ENCODE results near the gene USP17L29.
"Not testable (repeated sequence)": the region's sequence is repeated elsewhere in the genome, so short reads cannot be mapped to it uniquely, and the experiment has no call there.

Gene USP17L29

GRCh38 chr4:9353338-9353737, at the start of gene USP17L29:
TSS of gene USP17L29 (plus strand) at chr4:9353638. CDS start at chr4:9353638, 0 bp downstream.
- DNase-seq (ENCODE audit: low spot score), result not testable (repeated sequence)

- DNase-seq (ENCODE audit: low spot score), result not testable (repeated sequence)
Observed at GRCh38 chr4:9324191-9324590, 29.2 kb upstream of the USP17L29 start.

GRCh38 chr4:9324865-9325264, 28.6 kb upstream of the USP17L29 start, which contains the start of gene USP17L24:
TSS of gene USP17L24 (plus strand) at chr4:9325165. CDS start at chr4:9325165, 0 bp downstream.
- DNase-seq (ENCODE audit: low spot score), result not testable (repeated sequence)

GRCh38 chr4:9329611-9330010, 23.8 kb upstream of the USP17L29 start, which contains the start of gene USP17L25:
TSS of gene USP17L25 (plus strand) at chr4:9329911. CDS start at chr4:9329911, 0 bp downstream.
- DNase-seq (ENCODE audit: low spot score), result not testable (repeated sequence)

- DNase-seq (ENCODE audit: low spot score), result not testable (repeated sequence)
Observed at GRCh38 chr4:9334358-9334757, 19.1 kb upstream of the USP17L29 start, which contains the start of gene USP17L26. TSS of gene USP17L26 (plus strand) at chr4:9334658. CDS start at chr4:9334658, 0 bp downstream.

- DNase-seq (ENCODE audit: low spot score), result not testable (repeated sequence)
Observed at GRCh38 chr4:9339103-9339502, 14.3 kb upstream of the USP17L29 start, which contains the start of gene USP17L5. TSS of gene USP17L5 (plus strand) at chr4:9339403. CDS start at chr4:9339403, 0 bp downstream.

- DNase-seq (ENCODE audit: low spot score), result not testable (repeated sequence)
Observed at GRCh38 chr4:9343848-9344247, 9.6 kb upstream of the USP17L29 start, which contains the start of gene USP17L27. TSS of gene USP17L27 (plus strand) at chr4:9344148. CDS start at chr4:9344148, 0 bp downstream.

GRCh38 chr4:9348593-9348992, 4.8 kb upstream of the USP17L29 start, which contains the start of gene USP17L28:
TSS of gene USP17L28 (plus strand) at chr4:9348893. CDS start at chr4:9348893, 0 bp downstream.
- DNase-seq (ENCODE audit: low spot score), result not testable (repeated sequence)

GRCh38 chr4:9350866-9351265, 2.6 kb upstream of the USP17L29 start:
- not testable (repeated sequence) for DNase-seq (ENCODE audit: low spot score)

- not testable (repeated sequence) for DNase-seq (ENCODE audit: low spot score)
Observed at GRCh38 chr4:9362829-9363228, 9.4 kb downstream of the USP17L29 start, which contains the start of gene USP17L30. TSS of gene USP17L30 (plus strand) at chr4:9363129. CDS start at chr4:9363129, 0 bp downstream.

- not testable (repeated sequence) for DNase-seq (ENCODE audit: low spot score)
Observed at GRCh38 chr4:9379881-9380280, 26.4 kb downstream of the USP17L29 start.

GRCh38 chr4:9381012-9381534, 27.6 kb downstream of the USP17L29 start:
- not testable (repeated sequence) for DNase-seq (ENCODE audit: low spot score)

- DNase-seq (ENCODE audit: low spot score), result no peak
Observed at GRCh38 chr4:9384126-9384525, 30.7 kb downstream of the USP17L29 start.

- not testable (repeated sequence) for DNase-seq (ENCODE audit: low spot score)
Observed at GRCh38 chr4:9389001-9389400, 35.6 kb downstream of the USP17L29 start.
